Neural crest cell (in vitro differentiated cells): ENCODE data around the gene GIT2. TPM values are rescaled to one million over a fixed set of nuclear protein-coding genes. Genes with fewer than 3 reads are reported as not detected.
"Not testable (repeated sequence)": the region's sequence is repeated elsewhere in the genome, so short reads cannot be mapped to it uniquely, and the experiment has no call there.

ENCODE experiments used
- DNase-seq: peaks from one replicate; pipeline ENCODE4 v3.0.0; 2021; ENCODE audit warnings: low read depth, mixed read lengths, low spot score
- H3K27ac Mint-ChIP-seq: one replicate; pipeline ENCODE4 v1.8.0; 2021; ENCODE audit warnings: mild to moderate bottlenecking, mixed read lengths; ENCODE audit not compliant: unreplicated experiment
- H3K27me3 Mint-ChIP-seq: 2 replicates; pipeline ENCODE4 v1.8.0; 2021; ENCODE audit warnings: low read depth, mild to moderate bottlenecking, mixed read lengths
- H3K36me3 Mint-ChIP-seq: 2 replicates; pipeline ENCODE4 v1.8.0; 2021; ENCODE audit warnings: low read depth, mild to moderate bottlenecking, mixed read lengths
- H3K4me1 Mint-ChIP-seq: 2 replicates; pipeline ENCODE4 v1.8.0; 2021; ENCODE audit warnings: mixed read lengths
- H3K4me3 Mint-ChIP-seq: one replicate; pipeline ENCODE4 v1.8.0; 2021; ENCODE audit warnings: mild to moderate bottlenecking, mixed read lengths
- H3K9me3 Mint-ChIP-seq: 2 replicates; pipeline ENCODE4 v1.8.0; 2021; ENCODE audit warnings: mixed read lengths
- CTCF ChIP-seq: fragments of 200-600 bp; sonication (generic); conservative IDR thresholded peaks from 2 replicates; pipeline ENCODE4 v1.5.0; 2021; ENCODE audit warnings: antibody characterized with exemption, mild to moderate bottlenecking
- total RNA-seq: library from RNA; stranded (reverse); gene quantifications from 2 replicates; pipeline ENCODE4 v1.2.1, GENCODE V29; 2021

The GIT2 gene
- total RNA-seq, 1 donor from 2014 or later = 31.1 TPM

GRCh38 chr12:109988903-109989302 lies 7.3 kb downstream of the GIT2 start:
- Mint-ChIP-seq H3K27ac (no peak overlapping the region), H3K36me3 (peaks cover 7% of the 10 kb centered on the region), H3K4me1 (peaks cover 7% of the 10 kb centered on the region), H3K9me3 (no peaks in the 10 kb centered on the region), H3K27me3 (no peaks in the 10 kb centered on the region), H3K4me3 (no peak overlapping the region)
- TF ChIP-seq CTCF = no peak
- DNase-seq = no peak

GRCh38 chr12:109988274-109988673 lies 7.9 kb downstream of the GIT2 start:
- Mint-ChIP-seq H3K4me3 (no peak overlapping the region), H3K36me3 (peaks cover 7% of the 10 kb centered on the region), H3K27me3 (no peaks in the 10 kb centered on the region), H3K4me1 (peaks cover 3% of the 10 kb centered on the region), H3K9me3 (no peaks in the 10 kb centered on the region), H3K27ac (no peak overlapping the region)
- TF ChIP-seq CTCF = no peak
- DNase-seq = no peak

GRCh38 chr12:109987615-109988014 lies 8.6 kb downstream of the GIT2 start:
- Mint-ChIP-seq H3K27ac (no peak overlapping the region), H3K36me3 (peaks cover 7% of the 10 kb centered on the region), H3K4me1 (peaks cover 3% of the 10 kb centered on the region), H3K4me3 (no peak overlapping the region), H3K9me3 (no peaks in the 10 kb centered on the region), H3K27me3 (no peaks in the 10 kb centered on the region)
- no peak for DNase-seq
- TF ChIP-seq CTCF = no peak

- H3K36me3 Mint-ChIP-seq = peaks cover 13% of the 10 kb centered on the region
Measured at GRCh38 chr12:109986236-109986635, 9.9 kb downstream of the GIT2 start.

GRCh38 chr12:109983432-109984142 lies 12.6 kb downstream of the GIT2 start:
- TF ChIP-seq CTCF = no peak
- Mint-ChIP-seq H3K4me1 (no peaks in the 10 kb centered on the region), H3K9me3 (no peaks in the 10 kb centered on the region), H3K27ac (no peak overlapping the region), H3K27me3 (no peaks in the 10 kb centered on the region), H3K36me3 (peaks cover 24% of the 10 kb centered on the region), H3K4me3 (no peak overlapping the region)
- no peak for DNase-seq

More at GRCh38 chr12:109986236-109986635, 9.9 kb downstream of the GIT2 start:
- not testable (repeated sequence) for H3K4me1 Mint-ChIP-seq, DNase-seq, H3K27me3 Mint-ChIP-seq, H3K27ac Mint-ChIP-seq, H3K9me3 Mint-ChIP-seq, H3K4me3 Mint-ChIP-seq

GRCh38 chr12:109982210-109982609 lies 14.0 kb downstream of the GIT2 start:
- Mint-ChIP-seq H3K4me1 (no peaks in the 10 kb centered on the region), H3K4me3 (no peak overlapping the region), H3K9me3 (no peaks in the 10 kb centered on the region), H3K27ac (no peak overlapping the region), H3K27me3 (no peaks in the 10 kb centered on the region), H3K36me3 (peaks cover 28% of the 10 kb centered on the region)
- TF ChIP-seq CTCF = no peak
- no peak for DNase-seq
